H9 (cell line): ENCODE data around the gene PDPN. TPM values are rescaled to one million over a fixed set of nuclear protein-coding genes. Genes with fewer than 3 reads are reported as not detected.

Source experiments
- DNase-seq: peaks from one replicate; pipeline ENCODE4 v3.0.0-alpha.2; 2017
- H2AFZ ChIP-seq: one replicate; pipeline ENCODE4 v1.6.1; 2013; ENCODE audit warnings: mild to moderate bottlenecking, low read length, control low read depth, moderate library complexity
- H2AK5ac ChIP-seq: 2 replicates; pipeline ENCODE4 v1.6.1; 2013; ENCODE audit warnings: low read length, control low read depth, mixed read lengths; ENCODE audit not compliant: insufficient read length
- H2BK120ac ChIP-seq: one replicate; pipeline ENCODE4 v1.6.1; 2013; ENCODE audit warnings: low read depth, mild to moderate bottlenecking, low read length, control low read depth, inconsistent platforms; ENCODE audit not compliant: poor library complexity, severe bottlenecking
- H2BK12ac ChIP-seq: 2 replicates; pipeline ENCODE4 v1.6.1; 2013; ENCODE audit warnings: low read length, control low read depth, mixed read lengths, low read depth; ENCODE audit not compliant: insufficient read length
- H2BK15ac ChIP-seq: 2 replicates; pipeline ENCODE4 v1.6.1; 2013; ENCODE audit warnings: low read depth, low read length, control low read depth
- H2BK20ac ChIP-seq: one replicate; pipeline ENCODE4 v1.6.1; 2013; ENCODE audit warnings: low read depth, mild to moderate bottlenecking, low read length, control low read depth, inconsistent platforms; ENCODE audit not compliant: poor library complexity, severe bottlenecking
- H2BK5ac ChIP-seq: 2 replicates; pipeline ENCODE4 v1.6.1; 2013; ENCODE audit warnings: low read length, control low read depth, mixed read lengths; ENCODE audit not compliant: insufficient read length
- H3K14ac ChIP-seq: 2 replicates; pipeline ENCODE4 v1.6.1; 2013; ENCODE audit warnings: low read length, control low read depth; ENCODE audit not compliant: insufficient read depth
- H3K18ac ChIP-seq: 2 replicates; pipeline ENCODE4 v1.6.1; 2013; ENCODE audit warnings: low read depth, mild to moderate bottlenecking, mixed read lengths, low read length, control low read depth; ENCODE audit not compliant: insufficient read length
- H3K23ac ChIP-seq: 2 replicates; pipeline ENCODE4 v1.6.1; 2013; ENCODE audit warnings: low read length, control low read depth, mixed read lengths, low read depth; ENCODE audit not compliant: insufficient read length
- H3K23me2 ChIP-seq: 2 replicates; pipeline ENCODE4 v1.6.1; 2013; ENCODE audit warnings: low read depth, mild to moderate bottlenecking, mixed read lengths, low read length, control low read depth; ENCODE audit not compliant: insufficient read length, poor library complexity, severe bottlenecking
- H3K27ac ChIP-seq: 2 replicates; pipeline ENCODE4 v1.5.1; 2013; ENCODE audit warnings: low read length, control low read depth, mixed read lengths, low read depth; ENCODE audit not compliant: insufficient read length
- H3K27me3 ChIP-seq: 2 replicates; pipeline ENCODE4 v1.6.1; 2013; ENCODE audit warnings: low read length, control low read depth, inconsistent platforms; ENCODE audit not compliant: insufficient read depth
- H3K4ac ChIP-seq: 2 replicates; pipeline ENCODE4 v1.6.1; 2013; ENCODE audit warnings: low read depth, mild to moderate bottlenecking, control low read depth, inconsistent platforms, low read length, moderate library complexity
- H3K4me1 ChIP-seq: 2 replicates; pipeline ENCODE4 v1.6.1; 2013; ENCODE audit warnings: low read length, control low read depth, inconsistent platforms; ENCODE audit not compliant: insufficient read depth
- H3K4me2 ChIP-seq: 2 replicates; pipeline ENCODE4 v1.6.1; 2013; ENCODE audit warnings: low read length, control low read depth, mixed read lengths; ENCODE audit not compliant: insufficient read length, insufficient read depth
- H3K56ac ChIP-seq: 2 replicates; pipeline ENCODE4 v1.6.1; 2013; ENCODE audit warnings: low read depth, mild to moderate bottlenecking, mixed read lengths, low read length, control low read depth; ENCODE audit not compliant: insufficient read length
- H3K79me1 ChIP-seq: 2 replicates; pipeline ENCODE4 v1.6.1; 2013; ENCODE audit warnings: low read depth, mild to moderate bottlenecking, moderate library complexity, low read length, control low read depth, inconsistent platforms; ENCODE audit not compliant: insufficient read depth, poor library complexity, severe bottlenecking
- H3K79me2 ChIP-seq: 2 replicates; pipeline ENCODE4 v1.6.1; 2013; ENCODE audit warnings: low read length, control low read depth, inconsistent platforms; ENCODE audit not compliant: insufficient read depth
- H3K9ac ChIP-seq: 2 replicates; pipeline ENCODE4 v1.6.1; 2013; ENCODE audit warnings: low read length, control low read depth, mixed read lengths; ENCODE audit not compliant: insufficient read length; ENCODE audit errors: extremely low read depth
- H3K9me3 ChIP-seq: one replicate; pipeline ENCODE4 v1.6.1; 2013; ENCODE audit warnings: low read depth, low read length, inconsistent platforms; ENCODE audit not compliant: control insufficient read depth
- H3T11ph ChIP-seq: one replicate; pipeline ENCODE4 v1.6.1; 2013; ENCODE audit warnings: mild to moderate bottlenecking, low read length, control low read depth, inconsistent platforms
- H4K20me1 ChIP-seq: one replicate; pipeline ENCODE4 v1.6.1; 2013; ENCODE audit not compliant: control insufficient read depth, insufficient read length, insufficient read depth
- H4K5ac ChIP-seq: 2 replicates; pipeline ENCODE4 v1.6.1; 2013; ENCODE audit warnings: low read depth, mild to moderate bottlenecking, mixed read lengths, low read length, control low read depth; ENCODE audit not compliant: insufficient read length
- H4K8ac ChIP-seq: replicated peaks from 2 replicates; pipeline ENCODE4 v1.6.1; 2013; ENCODE audit warnings: low read length, control low read depth, mixed read lengths, low read depth; ENCODE audit not compliant: insufficient read length
- H4K91ac ChIP-seq: 2 replicates; pipeline ENCODE4 v1.6.1; 2013; ENCODE audit warnings: low read depth, mild to moderate bottlenecking, moderate library complexity, mixed read lengths, low read length, control low read depth; ENCODE audit not compliant: insufficient read length
- H3K27ac Mint-ChIP-seq, 3 experiments: 2 replicates in 2 of 3; 3 replicates in 1 of 3; pipeline ENCODE4 v1.8.0; 2020 to 2021; ENCODE audit warnings: mixed read lengths in 3 of 3, mild to moderate bottlenecking in 1 of 3, moderate library complexity in 1 of 3
- H3K27me3 Mint-ChIP-seq: 2 replicates; pipeline ENCODE4 v1.8.0; 2021; ENCODE audit warnings: low read depth, mild to moderate bottlenecking, moderate library complexity, mixed read lengths
- H3K36me3 Mint-ChIP-seq, 3 experiments: 2 replicates in 2 of 3; 3 replicates in 1 of 3; pipeline ENCODE4 v1.8.0; 2020 to 2021; ENCODE audit warnings: low read depth in 3 of 3, mixed read lengths in 3 of 3; ENCODE audit not compliant: insufficient read depth in 1 of 3
- H3K4me1 Mint-ChIP-seq, 2 experiments: 2 replicates each; pipeline ENCODE4 v1.8.0; 2020; ENCODE audit warnings: mixed read lengths in 2 of 2
- H3K4me3 Mint-ChIP-seq, 2 experiments: 2 replicates in 1 of 2; 3 replicates in 1 of 2; pipeline ENCODE4 v1.8.0; 2020 to 2021; ENCODE audit warnings: mild to moderate bottlenecking in 2 of 2, mixed read lengths in 2 of 2, moderate library complexity in 1 of 2
- H3K9me3 Mint-ChIP-seq, 2 experiments: 2 replicates in 1 of 2; 3 replicates in 1 of 2; pipeline ENCODE4 v1.8.0; 2020; ENCODE audit warnings: mild to moderate bottlenecking in 2 of 2, mixed read lengths in 2 of 2, moderate library complexity in 1 of 2
- CTCF ChIP-seq: fragments of 200-600 bp; sonication (generic); conservative IDR thresholded peaks from 3 replicates; pipeline ENCODE4 v1.8.0; 2021; ENCODE audit warnings: antibody characterized with exemption, mild to moderate bottlenecking
- WGBS: extraction: QIAGEN DNeasy Blood & Tissue Kit; methylation state at CpG from one replicate; pipeline ENCODE4 v1.1.7; 2013; ENCODE audit warnings: missing lambda C conversion rate, low lambda C conversion rate, mixed read lengths; ENCODE audit not compliant: insufficient read length; ENCODE audit errors: extremely low coverage; 5-methylcytosine and 5-hydroxymethylcytosine counted together
- total RNA-seq: library from RNA; stranded (reverse); gene quantifications from 2 replicates; pipeline ENCODE4 v1.2.1, GENCODE V29; 2021

Gene PDPN
- total RNA-seq, 1 experiment from 2014 or later, result 205 TPM

GRCh38 chr1:13597166-13597565 lies 13.5 kb downstream of the PDPN start:
- Histone ChIP-seq H3K27ac (no peak overlapping the region), H3K9me3 (no peaks in the 10 kb centered on the region), H4K8ac (no peak overlapping the region), H3K56ac (no peak overlapping the region), H4K5ac (no peak overlapping the region), H2BK120ac (no peak overlapping the region), H3K14ac (no peak overlapping the region), H3K27me3 (no peaks in the 10 kb centered on the region), H3K79me1 (peaks cover 5% of the 10 kb centered on the region), H3K4me1 (peaks cover 4% of the 10 kb centered on the region; the same call in 1 of the 2 replicates), H3K23me2 (peaks cover 5% of the 10 kb centered on the region), H3K79me2 (peaks cover 7% of the 10 kb centered on the region; the same call in 1 of the 2 replicates), H3K4me2 (no peak overlapping the region), H3K9ac (no peak overlapping the region), H4K91ac (no peak overlapping the region), H3K4ac (no peak overlapping the region), H3K23ac (no peak overlapping the region), H4K20me1 (no peaks in the 10 kb centered on the region), H2BK5ac (no peak overlapping the region), H2BK15ac (no peak overlapping the region), H2BK20ac (no peak overlapping the region), H2AK5ac (no peak overlapping the region), H2AFZ (no peak overlapping the region), H3T11ph (no peak overlapping the region), H3K18ac (no peak overlapping the region), H2BK12ac (no peak overlapping the region)
- Mint-ChIP-seq H3K4me3 (no peak overlapping the region), H3K36me3 (peaks cover 13 to 60% (median 47%) of the 10 kb centered on the region in 3 experiments; a peak in 6 of 7 replicates), H3K27ac (no peak overlapping the region), H3K27me3 (no peaks in the 10 kb centered on the region), H3K9me3 (no peaks in the 10 kb centered on the region), H3K4me1 (peaks cover 44 to 50% of the 10 kb centered on the region in 2 experiments)
- TF ChIP-seq CTCF, result no peak
- WGBS, result no CpG with 5 or more reads among the region's 7 CpGs
- DNase-seq, result no peak
